H7 (cell line): Measurements from ENCODE around the gene TAS2R39. TPM values are rescaled to one million over a fixed set of nuclear protein-coding genes. Genes with fewer than 3 reads are reported as not detected.
A peak's percentile ranks its signal among the peaks of the same experiment; 100 is the strongest.
"Not testable (repeated sequence)": the region's sequence is repeated elsewhere in the genome, so short reads cannot be mapped to it uniquely, and the experiment has no call there.

Source experiments
- DNase-seq: peaks from one replicate; pipeline ENCODE4 v3.0.0; 2012
- H3K27me3 ChIP-seq: 2 replicates; pipeline ENCODE4 v1.6.0; 2011; ENCODE audit warnings: mild to moderate bottlenecking, low read length; ENCODE audit not compliant: control insufficient read depth, insufficient read depth
- H3K36me3 ChIP-seq: replicated peaks from 2 replicates; pipeline ENCODE4 v1.5.1; 2011; ENCODE audit warnings: low read length; ENCODE audit not compliant: control insufficient read depth, insufficient read depth
- H3K4me3 ChIP-seq: 2 replicates; pipeline ENCODE4 v1.5.1; 2011; ENCODE audit warnings: low read depth, mild to moderate bottlenecking, control low read depth, low read length, moderate library complexity; ENCODE audit not compliant: insufficient read depth
- total RNA-seq: library from RNA; depleted of rRNA; stranded (reverse); fragments of >200 nt; shearing (Covaris generic); gene quantifications from 2 replicates; pipeline ENCODE4 v1.2.3, GENCODE V29; 2014

TAS2R39 gene
- total RNA-seq, 1 experiment from 2014 or later = not detected

DNA sequence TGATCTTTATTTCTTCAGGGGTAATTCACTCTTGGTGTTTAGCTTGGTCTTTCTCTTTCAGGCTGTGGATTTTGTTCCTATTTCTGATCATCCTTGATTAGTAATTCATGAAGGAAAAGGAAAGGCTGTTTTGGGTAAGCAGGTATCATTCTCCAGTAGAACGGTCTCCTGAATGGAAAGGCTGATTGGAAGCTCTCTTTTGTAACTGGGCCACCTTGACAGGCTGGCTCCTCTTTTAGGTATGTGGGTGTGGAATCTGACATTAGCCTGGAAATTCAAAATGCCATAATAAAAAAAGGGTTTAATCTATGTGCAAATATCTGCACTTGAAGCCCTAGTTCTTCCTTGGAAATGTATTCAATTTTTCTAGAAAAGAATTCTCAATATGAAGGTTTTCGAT lies 18.9 kb downstream of the TAS2R39 start:
- Histone ChIP-seq H3K4me3 (no peak overlapping the region), H3K27me3 (no peaks in the 10 kb centered on the region), H3K36me3 (no peaks in the 10 kb centered on the region)
- no peak for DNase-seq

DNA sequence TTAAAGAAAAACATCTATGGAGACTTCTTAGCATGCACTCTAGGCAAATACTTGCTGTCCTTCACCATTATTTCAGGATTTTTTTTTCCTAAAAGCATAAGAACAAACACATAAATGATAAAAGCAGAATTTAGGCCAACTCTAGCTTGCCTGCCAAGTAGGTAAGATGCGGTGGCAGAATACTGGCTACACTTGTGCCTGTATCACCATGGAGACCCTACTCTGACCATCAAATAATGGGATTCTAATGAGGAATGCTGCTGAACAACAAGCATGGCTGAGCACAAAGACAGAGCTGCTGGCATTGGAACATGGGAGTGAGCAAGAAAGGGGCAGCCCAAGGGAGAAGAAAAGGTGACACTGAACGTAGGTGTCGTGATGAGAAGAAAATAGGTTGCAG lies 20.2 kb downstream of the TAS2R39 start:
- DNase-seq = no peak
- Histone ChIP-seq H3K27me3 (no peaks in the 10 kb centered on the region), H3K36me3 (no peaks in the 10 kb centered on the region), H3K4me3 (no peak overlapping the region)

GRCh38 chr7:143205560-143206293 lies 22.5 kb downstream of the TAS2R39 start:
- Histone ChIP-seq H3K36me3 (no peaks in the 10 kb centered on the region), H3K4me3 (no peak overlapping the region), H3K27me3 (no peaks in the 10 kb centered on the region)
- DNase-seq = no peak

DNA sequence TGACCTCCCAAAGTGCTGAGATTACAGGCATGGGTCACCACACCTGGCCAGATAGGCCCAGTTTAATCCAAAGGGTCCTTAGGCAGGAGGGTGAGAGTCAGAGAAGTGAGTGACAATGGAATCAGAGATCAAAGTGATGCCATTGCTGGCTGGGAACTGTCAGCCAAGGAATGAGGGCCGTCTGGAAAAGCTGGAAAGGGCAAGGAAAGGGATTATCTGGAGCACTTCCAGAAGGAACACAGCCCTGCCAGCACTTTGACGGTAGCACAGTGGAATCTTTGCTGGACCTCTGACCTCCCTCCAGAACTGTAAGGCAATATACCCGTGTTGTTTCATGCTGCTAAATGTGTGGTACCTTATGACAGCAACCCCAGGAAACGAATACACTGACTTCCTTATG lies 27.3 kb downstream of the TAS2R39 start:
- Histone ChIP-seq H3K4me3 (no peak overlapping the region), H3K27me3 (no peaks in the 10 kb centered on the region), H3K36me3 (no peaks in the 10 kb centered on the region)
- no peak for DNase-seq

DNA sequence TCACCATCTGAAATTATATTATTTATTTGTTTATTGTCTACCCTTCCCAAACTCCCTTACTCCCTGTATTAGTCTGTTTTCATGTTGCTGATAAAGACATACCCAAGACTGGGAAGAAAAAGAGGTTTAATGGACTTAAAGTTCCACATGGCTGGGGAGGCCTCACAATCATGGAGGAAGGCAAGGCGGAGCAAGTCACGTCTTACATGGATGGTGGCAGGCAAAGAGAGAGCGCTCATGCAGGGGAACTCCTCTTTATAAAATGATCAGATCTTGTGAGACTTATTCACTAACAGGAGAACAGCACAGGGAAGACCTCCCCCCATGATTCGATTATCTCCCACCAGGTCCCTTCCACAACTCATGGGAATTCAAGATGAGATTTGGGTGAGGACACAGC lies 30.3 kb downstream of the TAS2R39 start:
- not testable (repeated sequence) for H3K27me3 ChIP-seq, DNase-seq, H3K4me3 ChIP-seq, H3K36me3 ChIP-seq

DNA sequence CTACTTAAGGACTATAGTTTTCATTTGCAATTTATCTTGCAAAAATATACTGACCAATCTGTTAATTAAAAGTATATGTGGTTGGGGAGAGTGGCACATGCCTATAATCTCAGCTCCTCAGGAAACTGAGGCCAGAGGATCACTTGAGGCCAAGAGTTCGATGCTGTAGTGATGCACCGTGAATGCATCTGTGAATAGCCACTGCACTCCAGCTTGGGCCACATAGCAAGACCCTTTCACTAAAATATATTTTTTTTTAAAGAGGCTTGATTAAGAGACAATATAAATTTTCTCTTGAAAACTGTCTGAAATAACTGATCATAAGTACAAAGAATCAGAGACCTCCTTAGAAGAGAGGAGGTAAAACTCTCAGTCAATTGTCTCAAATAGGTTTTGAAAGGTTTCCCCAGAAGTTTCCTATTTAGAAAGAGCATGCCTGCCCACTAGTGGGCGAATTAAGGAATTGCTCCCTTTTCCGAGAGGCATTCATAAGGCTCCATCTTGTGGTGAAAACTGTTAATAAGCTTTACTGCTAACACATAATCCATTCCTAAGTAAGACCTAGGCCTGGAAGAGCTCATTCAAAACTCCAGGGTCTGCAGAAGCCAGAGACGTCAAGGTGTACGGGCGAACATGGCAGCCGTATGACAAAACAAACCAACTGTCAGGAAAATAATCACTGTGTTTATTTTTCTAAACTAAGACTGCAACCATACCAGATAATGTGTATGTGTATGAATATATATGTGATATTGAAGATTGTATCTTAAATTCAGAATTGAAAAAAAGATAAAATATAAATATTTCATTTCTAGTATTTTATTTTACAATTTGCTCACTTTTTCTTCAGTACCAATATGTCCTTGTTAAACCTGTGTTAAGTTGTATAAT lies 31.8 kb downstream of the TAS2R39 start:
- DNase-seq = peak; percentile 73
- Histone ChIP-seq H3K4me3 (no peak overlapping the region), H3K36me3 (no peaks in the 10 kb centered on the region)

GRCh38 chr7:143216151-143216550 lies 32.9 kb downstream of the TAS2R39 start:
- Histone ChIP-seq H3K36me3 (no peaks in the 10 kb centered on the region), H3K4me3 (no peak overlapping the region), H3K27me3 (no peaks in the 10 kb centered on the region)
- no peak for DNase-seq

More for the DNA sequence above, 31.8 kb downstream of the TAS2R39 start:
- H3K27me3 ChIP-seq = no peaks in the 10 kb centered on the region

- DNase-seq = no peak
- no peak overlapping the region for H3K4me3 ChIP-seq
- H3K27me3 ChIP-seq = no peaks in the 10 kb centered on the region
Observed at GRCh38 chr7:143216686-143217085, 33.5 kb downstream of the TAS2R39 start.

DNA sequence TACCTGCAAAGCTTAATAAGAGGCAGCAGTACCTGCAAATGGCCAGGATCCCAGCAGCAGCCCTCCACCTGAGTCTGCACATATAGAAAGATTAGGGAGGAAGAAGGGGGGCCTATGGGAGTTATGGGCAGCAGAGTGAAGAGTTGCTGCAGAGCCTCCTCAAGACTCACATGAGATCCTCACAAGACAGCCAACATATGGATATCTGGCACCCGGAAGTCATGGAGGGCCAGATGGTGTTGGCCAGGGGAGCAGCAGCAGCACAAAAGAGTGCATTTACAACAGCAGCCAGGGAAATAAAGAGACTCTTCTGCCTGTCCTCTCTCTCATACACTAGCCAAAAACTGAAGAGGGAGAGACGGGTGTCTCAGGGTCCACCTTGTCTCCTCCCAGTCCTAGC lies 34.6 kb downstream of the TAS2R39 start:
- Histone ChIP-seq H3K4me3 (no peak overlapping the region), H3K27me3 (no peaks in the 10 kb centered on the region; the same call in 1 of the 2 replicates), H3K36me3 (no peaks in the 10 kb centered on the region)
- no peak for DNase-seq

More at GRCh38 chr7:143216686-143217085, 33.5 kb downstream of the TAS2R39 start:
- no peaks in the 10 kb centered on the region for H3K36me3 ChIP-seq

DNA sequence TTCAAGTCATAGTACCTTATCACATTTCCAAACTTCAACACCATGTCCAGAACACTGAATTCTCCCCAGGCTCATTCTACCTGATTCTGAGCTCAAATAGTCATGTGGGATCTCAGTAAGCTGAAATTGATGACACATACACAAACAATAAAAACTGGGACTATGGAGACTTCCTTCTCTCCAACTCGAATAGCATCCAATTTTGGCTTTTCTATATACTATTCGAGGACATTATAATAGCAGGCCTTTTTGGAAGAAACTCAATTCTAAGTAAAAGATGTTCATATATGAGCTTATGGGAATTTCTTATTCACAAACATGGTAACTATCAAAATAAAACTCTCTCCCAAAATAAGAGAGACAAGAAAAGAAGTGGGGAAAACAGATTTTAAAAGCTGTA lies 38.1 kb downstream of the TAS2R39 start:
- no peak for DNase-seq
- Histone ChIP-seq H3K4me3 (no peak overlapping the region), H3K27me3 (no peaks in the 10 kb centered on the region; the same call in 1 of the 2 replicates), H3K36me3 (no peaks in the 10 kb centered on the region)

GRCh38 chr7:143221737-143222136 lies 38.5 kb downstream of the TAS2R39 start, which contains the start of gene TAS2R40:
Gene TAS2R40, plus strand, starts transcription at chr7:143222037. Its CDS starts 42 bp downstream, at chr7:143222079.
- no peaks in the 10 kb centered on the region for H3K36me3 ChIP-seq
- no peak within 1 kb of the TSS for H3K4me3 ChIP-seq
- no peaks in the 10 kb centered on the region; the same call in 1 of the 2 replicates for H3K27me3 ChIP-seq
- DNase-seq = no peak

DNA sequence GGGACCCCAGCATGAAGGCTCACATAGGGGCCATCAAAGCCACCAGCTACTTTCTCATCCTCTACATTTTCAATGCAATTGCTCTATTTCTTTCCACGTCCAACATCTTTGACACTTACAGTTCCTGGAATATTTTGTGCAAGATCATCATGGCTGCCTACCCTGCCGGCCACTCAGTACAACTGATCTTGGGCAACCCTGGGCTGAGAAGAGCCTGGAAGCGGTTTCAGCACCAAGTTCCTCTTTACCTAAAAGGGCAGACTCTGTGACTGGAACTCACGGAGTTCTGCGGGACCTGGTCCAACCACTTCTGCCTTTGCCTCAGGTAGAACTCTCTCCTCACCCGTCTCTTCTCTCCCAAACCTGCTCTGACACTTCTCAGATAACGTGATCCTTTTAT lies 39.6 kb downstream of the TAS2R39 start:
- no peaks in the 10 kb centered on the region for H3K36me3 ChIP-seq
- DNase-seq = no peak
- no peak overlapping the region for H3K4me3 ChIP-seq
- H3K27me3 ChIP-seq = no peaks in the 10 kb centered on the region; the same call in 1 of the 2 replicates

GRCh38 chr7:143223784-143224183 lies 40.6 kb downstream of the TAS2R39 start:
- Histone ChIP-seq H3K27me3 (no peaks in the 10 kb centered on the region; the same call in 1 of the 2 replicates), H3K4me3 (no peak overlapping the region), H3K36me3 (no peaks in the 10 kb centered on the region)
- DNase-seq = no peak

DNA sequence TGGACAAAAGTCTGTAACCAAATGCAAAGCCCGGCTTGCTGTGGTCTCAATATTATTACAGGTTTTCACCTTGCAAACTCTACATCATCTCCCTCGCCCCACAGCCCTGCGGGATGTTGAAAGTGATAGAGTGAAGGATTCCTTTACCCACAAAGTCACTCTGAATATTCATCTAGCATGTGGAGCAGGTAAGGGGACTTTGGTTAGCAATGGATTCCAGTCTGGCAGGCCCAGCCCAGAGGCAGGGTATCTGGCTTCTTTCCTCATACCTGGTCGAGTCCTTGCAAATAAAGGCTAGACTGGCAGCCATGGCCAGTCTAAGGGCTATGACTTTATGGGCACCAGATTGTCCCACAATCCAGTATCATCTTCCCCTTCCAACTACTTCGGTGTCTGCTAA lies 41.8 kb downstream of the TAS2R39 start:
- no peaks in the 10 kb centered on the region for H3K36me3 ChIP-seq
- no peak for DNase-seq
- H3K27me3 ChIP-seq = no peaks in the 10 kb centered on the region; the same call in 1 of the 2 replicates
- H3K4me3 ChIP-seq = no peak overlapping the region

DNA sequence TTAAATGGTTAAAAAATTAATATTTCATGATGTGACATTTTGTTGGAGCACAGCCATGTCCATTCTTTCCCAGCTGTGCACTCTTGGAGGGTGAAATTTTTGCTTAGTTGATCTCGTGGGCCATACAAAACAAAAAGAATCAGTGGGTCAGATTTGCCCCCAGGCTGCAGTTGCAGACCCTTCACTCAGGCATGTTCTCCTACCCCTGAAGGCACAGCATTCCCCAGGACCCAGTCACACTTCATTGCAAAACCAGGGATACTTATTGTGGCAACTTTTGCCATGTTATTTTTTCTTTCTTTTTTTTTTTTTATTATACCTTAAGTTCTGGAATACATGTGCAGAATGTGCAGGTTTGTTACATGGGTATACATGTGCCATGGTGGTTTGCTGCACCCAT lies 44.6 kb downstream of the TAS2R39 start:
- DNase-seq = no peak
- Histone ChIP-seq H3K36me3 (no peaks in the 10 kb centered on the region), H3K27me3 (no peaks in the 10 kb centered on the region), H3K4me3 (no peak overlapping the region)
